Neural progenitor cell (in vitro differentiated cells): ENCODE data around the gene NDUFS4. TPM values are rescaled to one million over a fixed set of nuclear protein-coding genes. Genes with fewer than 3 reads are reported as not detected.

Experiments used
- DNase-seq: peaks from one replicate; pipeline ENCODE4 v3.0.0-alpha.2; 2016; ENCODE audit warnings: low spot score
- H2AFZ ChIP-seq: fragments of 200-600 bp; sonication (generic); replicated peaks from 2 replicates; pipeline ENCODE4 v1.6.1; 2016; ENCODE audit warnings: antibody characterized with exemption
- H3F3A ChIP-seq: fragments of 200-600 bp; sonication (generic); 2 replicates; pipeline ENCODE4 v1.6.1; 2016; ENCODE audit warnings: antibody characterized with exemption, low read depth
- H3K27ac ChIP-seq: fragments of 200-600 bp; sonication (generic); 2 replicates; pipeline ENCODE4 v1.5.1; 2016; ENCODE audit warnings: mild to moderate bottlenecking
- H3K27me3 ChIP-seq: fragments of 200-600 bp; sonication (generic); 2 replicates; pipeline ENCODE4 v1.6.1; 2016; ENCODE audit warnings: mild to moderate bottlenecking, moderate library complexity
- H3K36me3 ChIP-seq: fragments of 200-600 bp; sonication (generic); 2 replicates; pipeline ENCODE4 v1.5.1; 2016
- H3K4me1 ChIP-seq: fragments of 200-600 bp; sonication (generic); 2 replicates; pipeline ENCODE4 v1.6.1; 2016; ENCODE audit warnings: mixed run types
- H3K4me2 ChIP-seq: fragments of 200-600 bp; sonication (generic); 2 replicates; pipeline ENCODE4 v1.6.1; 2016
- H3K4me3 ChIP-seq: fragments of 200-600 bp; sonication (generic); 2 replicates; pipeline ENCODE4 v1.5.1; 2016
- H3K79me2 ChIP-seq: fragments of 200-600 bp; sonication (generic); 2 replicates; pipeline ENCODE4 v1.6.1; 2016; ENCODE audit warnings: low read depth
- H3K9ac ChIP-seq: fragments of 200-600 bp; sonication (generic); 2 replicates; pipeline ENCODE4 v1.6.1; 2016
- H3K9me3 ChIP-seq: fragments of 200-600 bp; sonication (generic); 2 replicates; pipeline ENCODE4 v1.5.1; 2016; ENCODE audit warnings: low read depth
- H4K20me1 ChIP-seq: fragments of 200-600 bp; sonication (generic); 2 replicates; pipeline ENCODE4 v1.6.1; 2016; ENCODE audit warnings: low read depth
- H3K27ac Mint-ChIP-seq: 3 replicates; pipeline ENCODE4 v1.8.0; 2021; ENCODE audit warnings: mixed read lengths
- H3K27me3 Mint-ChIP-seq: 2 replicates; pipeline ENCODE4 v1.8.0; 2022; ENCODE audit warnings: low read depth, mild to moderate bottlenecking, inconsistent platforms, moderate library complexity, mixed read lengths; ENCODE audit not compliant: insufficient read depth
- H3K36me3 Mint-ChIP-seq: 3 replicates; pipeline ENCODE4 v1.8.0; 2021; ENCODE audit warnings: mixed read lengths
- H3K4me1 Mint-ChIP-seq: 3 replicates; pipeline ENCODE4 v1.8.0; 2021; ENCODE audit warnings: mixed read lengths
- H3K4me3 Mint-ChIP-seq: 3 replicates; pipeline ENCODE4 v1.8.0; 2021; ENCODE audit warnings: mild to moderate bottlenecking, moderate library complexity, mixed read lengths
- H3K9me3 Mint-ChIP-seq: 3 replicates; pipeline ENCODE4 v1.8.0; 2020; ENCODE audit warnings: mixed read lengths
- CTCF ChIP-seq: fragments of 200-600 bp; sonication (generic); IDR thresholded peaks from 2 replicates; pipeline ENCODE4 v1.5.1; 2017; ENCODE audit warnings: antibody characterized with exemption, mild to moderate bottlenecking
- EZH2 ChIP-seq: fragments of 200-600 bp; sonication (generic); IDR thresholded peaks from 2 replicates; pipeline ENCODE4 v1.6.1; 2017; ENCODE audit warnings: antibody characterized with exemption, mild to moderate bottlenecking, moderate library complexity
- EZH2phosphoT487 ChIP-seq: fragments of 200-600 bp; sonication (generic); IDR thresholded peaks from 2 replicates; pipeline ENCODE4 v1.6.1; 2017; ENCODE audit warnings: antibody characterized with exemption
- total RNA-seq: library from RNA; depleted of rRNA; stranded (reverse); fragments of >200 nt; gene quantifications from 2 replicates; pipeline ENCODE4 v1.2.3, GENCODE V29; 2015; ENCODE audit warnings: low replicate concordance

Gene NDUFS4
- total RNA-seq, 1 donor from 2014 or later: 183 TPM

GRCh38 chr5:53613061-53613460, 52.6 kb downstream of the NDUFS4 start:
- peak overlapping the region; percentile 22 for H3K4me3 Mint-ChIP-seq

GRCh38 chr5:53613536-53613935, 53.1 kb downstream of the NDUFS4 start:
- H3K4me3 ChIP-seq: no peak overlapping the region
- H3K4me3 Mint-ChIP-seq: no peak overlapping the region

More at GRCh38 chr5:53613061-53613460, 52.6 kb downstream of the NDUFS4 start:
- peak; percentile 6 for DNase-seq
- Histone ChIP-seq H3K4me2 (no peak overlapping the region), H3F3A (no peaks in the 10 kb centered on the region), H3K4me3 (no peak overlapping the region), H3K27me3 (no peaks in the 10 kb centered on the region), H3K4me1 (peaks cover 32% of the 10 kb centered on the region), H2AFZ (no peak overlapping the region), H3K36me3 (no peaks in the 10 kb centered on the region), H3K79me2 (peaks cover 12% of the 10 kb centered on the region), H3K9me3 (no peaks in the 10 kb centered on the region), H3K27ac (no peak overlapping the region), H4K20me1 (peaks cover 33% of the 10 kb centered on the region), H3K9ac (no peak overlapping the region)
- peak overlapping the region; percentile 33 for H3K27ac Mint-ChIP-seq
- H3K36me3 Mint-ChIP-seq: peaks cover 14% of the 10 kb centered on the region
- H3K9me3 Mint-ChIP-seq: no peaks in the 10 kb centered on the region
- TF ChIP-seq CTCF: no peak
- no peak for TF ChIP-seq EZH2
- no peak for TF ChIP-seq EZH2phosphoT487
- H3K27me3 Mint-ChIP-seq: no peaks in the 10 kb centered on the region
- H3K4me1 Mint-ChIP-seq: peaks cover 43% of the 10 kb centered on the region

GRCh38 chr5:53614376-53614885, 54.0 kb downstream of the NDUFS4 start:
- peaks cover 12% of the 10 kb centered on the region for H3K79me2 ChIP-seq
- no peak overlapping the region for H2AFZ ChIP-seq
- no peak overlapping the region for H3K27ac ChIP-seq
- Mint-ChIP-seq H3K9me3 (no peaks in the 10 kb centered on the region), H3K27ac (no peak overlapping the region), H3K4me3 (no peak overlapping the region), H3K4me1 (peaks cover 43% of the 10 kb centered on the region), H3K36me3 (peaks cover 3% of the 10 kb centered on the region), H3K27me3 (no peaks in the 10 kb centered on the region)
- TF ChIP-seq CTCF (no peak), EZH2 (no peak), EZH2phosphoT487 (no peak)
- H3F3A ChIP-seq: no peaks in the 10 kb centered on the region
- no peaks in the 10 kb centered on the region for H3K36me3 ChIP-seq
- no peak overlapping the region for H3K4me3 ChIP-seq
- H3K27me3 ChIP-seq: no peaks in the 10 kb centered on the region
- H3K4me2 ChIP-seq: peak overlapping the region; percentile 39
- peaks cover 33% of the 10 kb centered on the region for H4K20me1 ChIP-seq
- DNase-seq: no peak
- H3K9ac ChIP-seq: no peak overlapping the region
- H3K4me1 ChIP-seq: peaks cover 32% of the 10 kb centered on the region
- H3K9me3 ChIP-seq: no peaks in the 10 kb centered on the region

More at GRCh38 chr5:53613536-53613935, 53.1 kb downstream of the NDUFS4 start:
- Mint-ChIP-seq H3K27ac (peak overlapping the region; percentile 88), H3K4me1 (peaks cover 43% of the 10 kb centered on the region), H3K27me3 (no peaks in the 10 kb centered on the region), H3K9me3 (no peaks in the 10 kb centered on the region), H3K36me3 (peaks cover 11% of the 10 kb centered on the region)
- no peaks in the 10 kb centered on the region for H3K36me3 ChIP-seq
- H3K79me2 ChIP-seq: peaks cover 12% of the 10 kb centered on the region
- no peak overlapping the region for H2AFZ ChIP-seq
- no peak overlapping the region for H3K9ac ChIP-seq
- peaks cover 32% of the 10 kb centered on the region for H3K4me1 ChIP-seq
- no peak overlapping the region for H3K27ac ChIP-seq
- H3K4me2 ChIP-seq: no peak overlapping the region
- TF ChIP-seq EZH2phosphoT487 (no peak), EZH2 (no peak), CTCF (no peak)
- no peaks in the 10 kb centered on the region for H3K9me3 ChIP-seq
- H3K27me3 ChIP-seq: no peaks in the 10 kb centered on the region
- H3F3A ChIP-seq: no peaks in the 10 kb centered on the region
- DNase-seq: no peak
- H4K20me1 ChIP-seq: peaks cover 33% of the 10 kb centered on the region
